ENCODE data around the gene NDST1. TPM values are rescaled to one million over a fixed set of nuclear protein-coding genes. Genes with fewer than 3 reads are reported as not detected.

The NDST1 gene
- total RNA-seq (2013; cell fraction: nucleolus; rRNA removed): 78.0 and 78.6 TPM in 2 replicates
- 15.4 and 16.7 TPM in 2 replicates for total RNA-seq (2014; rRNA removed)
- 8.4 and 10.1 TPM in 2 replicates for total RNA-seq (2014; rRNA removed; fragmentation: Illumina TruSeq; extraction: Trizol)
- total RNA-seq (2021): 47.9 and 53.5 TPM in 2 replicates
- polyA plus RNA-seq (2011; ENCODE audit: low read depth): 9.4 TPM
- 8.1 and 15.0 TPM in 2 replicates for polyA plus RNA-seq (2011; rRNA removed)
- 17.8 and 19.2 TPM in 2 replicates for polyA plus RNA-seq (2011; cell fraction: cytosol; rRNA removed)
- 38.6 and 41.7 TPM in 2 replicates for polyA plus RNA-seq (2011; cell fraction: nucleus; rRNA removed)
- 11.6 and 11.8 TPM in 2 replicates for polyA plus RNA-seq (2012)
- polyA plus RNA-seq (2014; fragmentation: Illumina TruSeq; extraction: Trizol): 12.3 and 17.3 TPM in 2 replicates
- polyA plus RNA-seq (2014; fragmentation: Nextera tagmentation; extraction: Ambion mirVana): under 1 TPM; 0.20 to 0.31 TPM
- 17.6 and 32.3 TPM in 2 replicates for polyA plus RNA-seq (2014; rRNA removed)
- polyA plus RNA-seq (2016; fragmentation: Nextera tagmentation; extraction: Ambion mirVana): 10 to 100 TPM in 1 of 2 experiments, 1 to 10 TPM in 1; 5.3 to 10.9 TPM
- polyA minus RNA-seq (2011; rRNA and poly(A)+ RNA removed): 28.4 and 33.3 TPM in 2 replicates
- 11.8 and 12.6 TPM in 2 replicates for polyA minus RNA-seq (2011; cell fraction: cytosol; rRNA and poly(A)+ RNA removed)
- polyA minus RNA-seq (2011; cell fraction: nucleus; rRNA and poly(A)+ RNA removed): 15.1 and 27.3 TPM in 2 replicates
- percentile 74 among the genes with signal in this experiment for Bru-seq, nascent RNA
- BruChase-seq, experiment 1, labeled RNA remaining after a 6-hour chase: percentile 84 among the genes with signal in this experiment
- percentile 80 among the genes with signal in this experiment for BruChase-seq, experiment 2, labeled RNA remaining after a 2-hour chase
- long read RNA-seq, experiment 1, partial matches to known transcripts: 1 of 8 reads
- long read RNA-seq, experiment 1, other reads (novel, unspliced or antisense): 7 of 8 reads
- long read RNA-seq, experiment 2, partial matches to known transcripts: 0 of 2 reads
- long read RNA-seq, experiment 2, other reads (novel, unspliced or antisense): 2 of 2 reads

DNA sequence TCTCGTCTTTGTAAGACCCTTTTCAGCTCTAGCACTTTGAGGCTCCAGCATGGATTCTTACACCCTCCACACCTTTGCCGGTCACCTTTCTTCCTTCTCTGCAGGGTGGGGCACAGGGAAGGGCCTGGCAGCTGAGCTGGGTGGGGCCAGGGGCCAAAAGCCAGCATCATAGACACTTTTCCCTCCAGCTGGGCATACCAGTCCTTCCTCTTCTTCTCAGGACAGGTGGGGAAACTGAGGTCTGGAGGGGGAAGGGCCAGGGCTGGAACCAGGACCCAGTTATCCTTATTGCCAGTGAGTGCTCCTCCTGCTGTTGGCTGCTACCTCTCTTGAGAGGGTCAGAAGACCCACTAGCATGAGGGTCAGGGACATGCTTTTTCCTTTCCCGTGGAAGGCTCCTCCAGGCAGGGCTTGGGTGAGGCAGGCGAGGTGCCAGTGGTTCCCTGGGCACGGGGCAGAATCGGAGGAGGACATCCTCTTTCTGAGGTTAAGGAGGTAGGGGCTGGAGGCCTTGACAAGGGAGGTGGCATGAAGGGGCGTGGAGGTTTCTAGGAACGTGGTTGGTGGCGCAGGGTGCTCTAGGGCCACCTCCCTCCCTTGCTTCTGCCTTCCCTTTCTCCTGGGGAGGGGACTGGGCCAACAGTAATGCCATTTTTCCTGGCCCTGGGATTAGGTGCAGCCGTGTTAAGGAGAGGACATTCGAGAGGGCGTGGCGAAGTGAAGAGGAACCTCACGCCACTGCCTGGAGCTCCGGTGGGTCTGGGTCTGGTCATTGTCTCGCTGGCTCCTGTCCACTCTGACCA, at the start of gene NDST1:
TSS of gene NDST1 (plus strand) at position 658 of the 803 bp plus-strand sequence. CDS start 13,124 bp downstream, outside the sequence.
- Histone ChIP-seq H3K79me2 (ENCODE audit: control insufficient read depth, insufficient read depth, low read length) (peaks cover 2% of the 10 kb centered on the region), H3K27me3 (replicated peaks in 1 of 2; ENCODE audit: control insufficient read depth in 2 of 2, insufficient read depth in 2 of 2, low read length in 1 of 2) (no peaks in the 10 kb centered on the region), H3K9me3 (replicated peaks; ENCODE audit: control insufficient read depth, insufficient read depth, low read length) (no peaks in the 10 kb centered on the region), H4K20me1 (ENCODE audit: control insufficient read depth, insufficient read depth) (no peaks in the 10 kb centered on the region), H3K9ac (ENCODE audit: control insufficient read depth, insufficient read depth, low read length) (no peak within 1 kb of the TSS), H3K36me3 (ENCODE audit: control insufficient read depth in 2 of 2, insufficient read depth in 2 of 2, low read length in 1 of 2) (peaks cover 0 to 6% of the 10 kb centered on the region in 2 experiments; a peak in 2 of 4 replicates), H3K4me2 (ENCODE audit: control insufficient read depth, insufficient read depth) (no peak within 1 kb of the TSS), H3K4me3 (no peak within 1 kb of the TSS), H2AFZ (ENCODE audit: control insufficient read depth, low read depth, low read length) (no peak within 1 kb of the TSS), H3K4me1 (ENCODE audit: control insufficient read depth, insufficient read depth, low read length) (no peaks in the 10 kb centered on the region), H3K27ac (ENCODE audit: control insufficient read depth, insufficient read depth) (no peak within 1 kb of the TSS)
- intact Hi-C loops (cut with micrococcal nuclease; ENCODE audit: unreplicated experiment) (no loop called here), in situ Hi-C loops (cut with MboI) (no loop called here)
- BruUV-seq (replicated peaks): no TSS peak
- 80% methylated on average over 13 of the region's 16 CpGs for WGBS (ENCODE audit: insufficient coverage, insufficient replicate concordance, low lambda C conversion rate, missing lambda C conversion rate)
- RAD21 ChIA-PET (ENCODE audit: unreplicated experiment): no interaction called here
- TF ChIP-seq FOS (IDR thresholded peaks at IDR 0.05; ENCODE audit: borderline replicate concordance, extremely low read depth, insufficient read length) (no peak), EP300 (IDR thresholded peaks at IDR 0.05; ENCODE audit: borderline replicate concordance in 1 of 2, control insufficient read depth in 1 of 2, low read depth in 2 of 2, low read length in 2 of 2) (no peak)
- TF ChIP-seq, protein P1, sequence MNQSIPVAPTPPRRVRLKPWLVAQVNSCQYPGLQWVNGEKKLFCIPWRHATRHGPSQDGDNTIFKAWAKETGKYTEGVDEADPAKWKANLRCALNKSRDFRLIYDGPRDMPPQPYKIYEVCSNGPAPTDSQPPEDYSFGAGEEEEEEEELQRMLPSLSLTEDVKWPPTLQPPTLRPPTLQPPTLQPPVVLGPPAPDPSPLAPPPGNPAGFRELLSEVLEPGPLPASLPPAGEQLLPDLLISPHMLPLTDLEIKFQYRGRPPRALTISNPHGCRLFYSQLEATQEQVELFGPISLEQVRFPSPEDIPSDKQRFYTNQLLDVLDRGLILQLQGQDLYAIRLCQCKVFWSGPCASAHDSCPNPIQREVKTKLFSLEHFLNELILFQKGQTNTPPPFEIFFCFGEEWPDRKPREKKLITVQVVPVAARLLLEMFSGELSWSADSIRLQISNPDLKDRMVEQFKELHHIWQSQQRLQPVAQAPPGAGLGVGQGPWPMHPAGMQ (IDR thresholded peaks at IDR 0.05; ENCODE audit: borderline replicate concordance): no peak
- ATAC-seq: no peak
- CTCF ChIA-PET: no interaction called here
- DNase-seq (ENCODE audit: low read depth, low spot score): no peak
- no peak for FAIRE-seq
- SMC1A ChIA-PET (ENCODE audit: uncharacterized antibody, unreplicated experiment): interaction anchor here (0.6 kb wide), 1 partner anchor 34 kb away, joined by 3 read pairs; no protein-coding TSS in a partner anchor
- POLR2A ChIA-PET: no interaction called here

Measured in GM12878 (cell line).